PC-9 (cell line): ENCODE data around the gene LGI4.

Experiments used
- CTCF ChIP-seq: fragments of 200-600 bp; sonication (generic); conservative IDR thresholded peaks from 2 replicates; pipeline ENCODE4 v1.6.1; 2017; ENCODE audit warnings: mixed run types, antibody characterized with exemption, mild to moderate bottlenecking, moderate library complexity
- EZH2 ChIP-seq: fragments of 200-600 bp; sonication (generic); IDR thresholded peaks from 2 replicates; pipeline ENCODE4 v1.8.0; 2017; ENCODE audit warnings: antibody characterized with exemption, low read depth

GRCh38 chr19:35087393-35087792, 47.5 kb downstream of the LGI4 start:
- TF ChIP-seq CTCF, result no peak
- no peak for TF ChIP-seq EZH2
